ENCODE data around the gene KCNJ12. TPM values are rescaled to one million over a fixed set of nuclear protein-coding genes. Genes with fewer than 3 reads are reported as not detected.
"Not testable (repeated sequence)": the region's sequence is repeated elsewhere in the genome, so short reads cannot be mapped to it uniquely, and the experiment has no call there.

Gene KCNJ12
- total and polyA plus RNA-seq, 3 donors from 2014 or later, result 2.4 to 5.4 (median 2.8) TPM

DNA sequence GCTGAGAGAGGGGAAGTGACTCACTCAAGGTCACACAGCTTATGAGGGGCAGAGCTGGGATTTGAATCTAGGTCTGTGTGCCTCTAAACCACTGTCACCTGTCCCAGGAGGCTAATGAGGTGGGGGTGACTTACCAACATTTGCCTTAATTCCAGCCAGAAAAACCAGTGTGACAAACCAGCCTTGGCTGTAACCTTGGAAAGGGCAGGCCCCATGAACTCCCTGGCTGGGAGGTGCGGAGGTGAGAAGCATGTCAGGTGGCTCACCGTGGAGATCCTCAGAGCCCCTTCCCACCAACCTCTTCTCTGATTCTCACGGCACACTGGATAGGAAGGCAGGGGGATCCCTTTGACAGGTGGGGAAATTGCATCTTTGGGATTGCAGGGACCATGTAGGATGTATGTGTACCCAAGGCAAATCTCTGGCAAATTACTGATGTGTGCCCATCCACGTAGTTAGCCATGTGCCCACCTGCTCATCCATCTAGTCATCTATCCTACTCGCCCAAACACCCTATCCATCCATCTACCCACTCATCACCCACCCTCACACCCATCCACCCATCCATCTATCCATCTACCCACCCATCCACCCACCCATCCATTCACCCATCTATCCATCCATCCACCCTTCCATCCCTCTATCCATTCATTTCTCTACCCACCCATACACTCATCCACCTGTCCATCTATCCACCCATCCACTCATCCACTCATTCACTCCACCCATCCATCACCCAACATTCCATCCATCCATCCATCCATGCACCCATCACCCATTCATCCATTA, 30.7 kb downstream of the KCNJ12 start:
- 67 to 70% methylated on average over 2 to 5 of the region's 5 CpGs for WGBS, 2 donors
- intact Hi-C loops (cut with DNase I; ENCODE audit: low total_unique reads); DNase-seq; H3K27me3 ChIP-seq; H3K9me3 ChIP-seq; H3K4me1 ChIP-seq; H3K27ac ChIP-seq; H3K4me3 ChIP-seq; H3K36me3 ChIP-seq (ENCODE audit: low read depth, missing control alignments): not testable (repeated sequence)

GRCh38 chr17:21407752-21408151, 31.6 kb downstream of the KCNJ12 start:
- H3K4me1 ChIP-seq; H3K36me3 ChIP-seq (ENCODE audit: low read depth, missing control alignments); DNase-seq; H3K27me3 ChIP-seq; intact Hi-C loops (cut with DNase I; ENCODE audit: low total_unique reads); H3K4me3 ChIP-seq; H3K27ac ChIP-seq; H3K9me3 ChIP-seq: not testable (repeated sequence)
- WGBS, 2 donors, result 86 to 94% methylated on average over 1 of the region's 1 CpG

DNA sequence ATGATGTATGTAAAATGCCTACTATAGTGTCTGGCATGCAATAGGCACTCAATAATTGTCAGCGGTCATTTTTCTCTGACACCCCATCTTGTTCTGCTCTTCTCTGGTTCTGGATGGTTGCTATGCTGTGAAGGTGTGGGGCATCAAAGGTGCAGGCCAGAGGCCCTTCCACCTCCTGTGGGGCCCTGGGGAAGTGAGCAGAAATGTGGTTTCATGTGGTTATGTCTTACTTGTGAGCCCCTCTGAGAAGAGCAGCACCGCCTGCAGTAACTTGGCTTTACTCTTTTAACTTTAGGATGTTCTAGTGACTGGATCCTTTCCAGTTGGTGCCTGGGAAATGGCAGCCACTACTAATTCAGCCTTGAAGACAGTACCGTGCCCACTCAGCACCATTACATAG, 32.1 kb downstream of the KCNJ12 start:
- WGBS, 2 donors, result 63 to 71% methylated on average over 3 of the region's 3 CpGs
- H3K4me3 ChIP-seq; intact Hi-C loops (cut with DNase I; ENCODE audit: low total_unique reads): not testable (repeated sequence)

DNA sequence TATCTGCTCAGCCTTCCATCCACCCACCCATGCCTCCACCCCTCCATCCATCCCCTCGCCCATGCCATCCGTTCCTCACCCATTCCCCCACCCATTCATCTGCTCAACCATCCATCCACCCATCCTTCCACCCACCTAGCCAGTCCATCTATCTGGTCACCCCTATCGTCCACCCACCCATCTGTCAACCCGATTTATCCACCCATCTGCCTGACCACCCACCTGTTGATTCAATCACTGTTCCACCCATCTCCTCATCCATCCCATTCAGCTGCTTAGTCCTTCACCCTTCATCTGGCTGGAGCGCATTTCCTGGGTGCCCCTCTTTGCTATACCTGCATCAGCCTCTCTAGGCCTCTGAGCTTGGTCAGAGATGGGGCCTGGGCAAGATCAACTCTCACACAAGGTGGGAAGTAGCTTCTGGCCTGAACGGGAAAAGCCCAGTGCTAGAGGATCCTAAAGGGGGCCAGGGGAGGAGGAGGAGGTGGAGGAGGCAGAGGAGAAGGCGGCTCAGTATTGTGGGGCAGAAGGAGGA, 32.7 kb downstream of the KCNJ12 start:
- 82 to 88% methylated on average over 7 of the region's 7 CpGs for WGBS, 2 donors
- H3K9me3 ChIP-seq; H3K4me1 ChIP-seq; H3K36me3 ChIP-seq (ENCODE audit: low read depth, missing control alignments); H3K4me3 ChIP-seq; DNase-seq; H3K27ac ChIP-seq; H3K27me3 ChIP-seq; intact Hi-C loops (cut with DNase I; ENCODE audit: low total_unique reads): not testable (repeated sequence)

More for the DNA sequence above, 32.1 kb downstream of the KCNJ12 start:
- not testable (repeated sequence) for H3K27ac ChIP-seq; H3K9me3 ChIP-seq; H3K4me1 ChIP-seq; H3K27me3 ChIP-seq; DNase-seq; H3K36me3 ChIP-seq (ENCODE audit: low read depth, missing control alignments)

DNA sequence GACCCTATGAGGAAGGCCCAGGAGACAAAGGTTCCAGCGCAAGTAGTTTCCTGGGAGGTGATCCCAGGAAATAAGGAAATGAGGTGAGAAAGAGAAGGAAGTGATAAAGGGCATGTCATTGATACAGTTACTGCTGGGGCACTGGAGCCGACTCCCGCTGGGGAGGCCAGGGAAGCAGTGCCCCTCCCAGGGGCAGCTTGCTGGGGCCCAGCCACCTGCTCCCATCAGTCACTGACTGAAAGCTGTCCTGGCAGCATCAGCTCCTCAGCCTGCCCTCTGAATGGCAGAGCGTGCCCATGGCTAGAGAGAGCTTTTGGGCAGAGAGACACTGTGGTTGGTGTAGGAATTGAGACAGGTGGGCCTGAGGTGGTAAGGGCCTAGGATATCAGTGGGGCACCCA, 33.2 kb downstream of the KCNJ12 start:
- H3K4me3 ChIP-seq; H3K27ac ChIP-seq; H3K9me3 ChIP-seq; H3K27me3 ChIP-seq; H3K36me3 ChIP-seq (ENCODE audit: low read depth, missing control alignments); H3K4me1 ChIP-seq; intact Hi-C loops (cut with DNase I; ENCODE audit: low total_unique reads); DNase-seq: not testable (repeated sequence)
- WGBS, 2 donors, result 81 to 83% methylated on average over 4 of the region's 4 CpGs

- intact Hi-C loops (cut with DNase I; ENCODE audit: low total_unique reads); H3K4me1 ChIP-seq; H3K36me3 ChIP-seq (ENCODE audit: low read depth, missing control alignments); DNase-seq; H3K4me3 ChIP-seq; H3K27me3 ChIP-seq; H3K27ac ChIP-seq; H3K9me3 ChIP-seq: not testable (repeated sequence)
- 92 to 94% methylated on average over 1 to 3 of the region's 3 CpGs for WGBS, 2 donors
These were observed 33.8 kb downstream of the KCNJ12 start for GRCh38 chr17:21409971-21410370.

DNA sequence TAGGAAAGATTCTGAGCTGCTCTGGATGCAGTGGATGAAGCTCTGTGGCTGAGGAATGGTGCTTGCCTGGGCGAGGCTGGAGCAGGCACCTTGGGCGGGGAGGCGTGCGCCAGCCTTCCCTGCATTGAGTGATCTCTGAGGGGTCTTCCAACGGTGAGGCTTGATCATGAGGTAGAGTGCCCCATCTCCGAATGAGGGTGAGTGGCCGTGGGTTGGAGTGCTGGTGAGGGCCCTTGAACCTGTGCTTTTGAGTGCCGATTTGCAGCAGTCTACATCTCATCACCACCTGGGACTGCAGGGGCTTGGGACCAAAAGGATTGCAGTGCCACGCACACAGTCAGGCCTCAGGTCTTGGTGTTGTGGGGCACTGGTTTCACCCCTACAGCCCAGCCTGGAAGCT, 34.2 kb downstream of the KCNJ12 start:
- H3K4me1 ChIP-seq; H3K4me3 ChIP-seq; H3K27ac ChIP-seq; intact Hi-C loops (cut with DNase I; ENCODE audit: low total_unique reads); DNase-seq; H3K9me3 ChIP-seq; H3K36me3 ChIP-seq (ENCODE audit: low read depth, missing control alignments); H3K27me3 ChIP-seq: not testable (repeated sequence)
- WGBS, 2 donors, result 88 to 91% methylated on average over 4 to 9 of the region's 9 CpGs

DNA sequence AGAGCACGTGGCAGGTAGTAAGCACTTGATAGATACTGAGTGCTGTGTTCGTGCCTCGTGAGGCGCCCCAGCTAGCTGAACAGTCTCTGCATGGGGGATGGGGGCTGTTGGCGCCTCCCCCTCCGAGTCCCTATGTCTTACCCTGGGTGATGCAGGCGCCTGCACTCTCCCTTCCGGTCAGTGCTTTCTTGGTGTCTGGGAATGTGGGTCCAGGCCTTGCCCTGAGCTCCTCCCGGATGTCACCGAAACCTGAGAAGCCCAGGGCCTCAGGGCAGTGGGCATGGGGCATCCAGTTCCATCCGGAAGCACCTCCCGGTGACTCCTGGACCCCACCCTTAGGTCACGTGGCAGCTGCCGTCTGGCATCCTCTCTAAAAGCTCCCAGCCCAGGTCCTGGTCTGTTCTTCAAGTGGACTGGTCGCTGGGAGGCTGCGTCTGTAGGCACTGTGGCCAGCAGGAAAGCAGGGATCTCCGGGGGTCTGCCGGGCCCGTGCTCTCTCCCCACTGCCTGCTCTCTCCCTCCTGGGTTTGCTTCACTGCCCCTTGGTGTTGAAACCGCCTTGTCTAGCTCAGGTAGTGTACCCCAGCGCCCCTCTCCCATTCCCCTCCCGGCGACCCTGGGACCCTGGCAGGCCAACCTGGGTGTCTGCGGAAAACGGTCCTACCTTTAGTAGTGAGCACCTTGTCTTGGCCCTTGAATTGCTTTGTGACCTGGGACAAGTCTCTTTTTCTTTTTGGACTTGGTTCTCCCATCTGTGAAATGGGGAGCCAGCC, 34.9 kb downstream of the KCNJ12 start:
- H3K4me1 ChIP-seq; DNase-seq; intact Hi-C loops (cut with DNase I; ENCODE audit: low total_unique reads); H3K27ac ChIP-seq; H3K9me3 ChIP-seq; H3K36me3 ChIP-seq (ENCODE audit: low read depth, missing control alignments); H3K27me3 ChIP-seq; H3K4me3 ChIP-seq: not testable (repeated sequence)
- WGBS, 2 donors, result 86 to 96% methylated on average over 12 to 25 of the region's 25 CpGs

- H3K4me3 ChIP-seq; H3K27ac ChIP-seq; DNase-seq; H3K36me3 ChIP-seq (ENCODE audit: low read depth, missing control alignments); intact Hi-C loops (cut with DNase I; ENCODE audit: low total_unique reads); H3K27me3 ChIP-seq; H3K9me3 ChIP-seq; H3K4me1 ChIP-seq: not testable (repeated sequence)
- 88 to 89% methylated on average over 5 of the region's 5 CpGs for WGBS, 2 donors
These were observed 35.6 kb downstream of the KCNJ12 start for GRCh38 chr17:21411679-21412205.

DNA sequence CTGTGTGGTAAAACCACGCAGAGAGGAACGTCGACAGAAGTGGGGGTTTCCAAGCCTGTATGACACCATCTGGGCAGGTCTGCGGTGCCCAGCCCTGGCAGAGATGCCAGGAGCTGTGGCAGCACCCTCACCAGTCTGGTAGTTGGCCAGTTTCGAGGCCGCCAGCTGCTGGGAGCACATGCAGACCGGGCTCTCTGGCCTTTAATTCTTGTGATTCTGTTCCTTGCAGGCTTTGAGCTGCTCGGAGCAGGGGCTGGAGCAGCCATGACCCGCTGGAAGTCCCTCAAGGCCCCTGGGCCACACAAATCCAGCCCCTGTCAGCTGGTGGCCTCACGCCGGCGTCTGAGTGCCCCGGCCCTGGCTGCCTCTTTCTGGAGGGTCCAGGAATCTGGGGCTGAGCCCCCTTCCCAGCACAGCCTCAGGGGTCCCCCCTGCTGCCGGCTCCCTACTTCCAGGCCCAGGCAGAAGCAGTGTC, 36.1 kb downstream of the KCNJ12 start:
- H3K27me3 ChIP-seq; H3K36me3 ChIP-seq (ENCODE audit: low read depth, missing control alignments); intact Hi-C loops (cut with DNase I; ENCODE audit: low total_unique reads); DNase-seq; H3K9me3 ChIP-seq; H3K4me1 ChIP-seq; H3K4me3 ChIP-seq; H3K27ac ChIP-seq: not testable (repeated sequence)
- WGBS, 2 donors, result 73 to 93% methylated on average over 3 to 10 of the region's 14 CpGs

GRCh38 chr17:21413570-21414279, 37.6 kb downstream of the KCNJ12 start:
- H3K27ac ChIP-seq; H3K9me3 ChIP-seq; H3K36me3 ChIP-seq (ENCODE audit: low read depth, missing control alignments); DNase-seq; H3K4me1 ChIP-seq; H3K27me3 ChIP-seq; H3K4me3 ChIP-seq; intact Hi-C loops (cut with DNase I; ENCODE audit: low total_unique reads): not testable (repeated sequence)
- 77 to 80% methylated on average over 1 to 9 of the region's 11 CpGs for WGBS, 2 donors
